WI38 (cell line): ENCODE results near the gene IGF1R.

Source experiments
- H3K4me3 ChIP-seq: 2 replicates; pipeline ENCODE4 v1.5.1; 2011; ENCODE audit warnings: low read depth, mild to moderate bottlenecking, control low read depth, low read length
- CTCF ChIP-seq: IDR thresholded peaks from 2 replicates; pipeline ENCODE4 v1.5.1; 2012; ENCODE audit warnings: low read depth, mild to moderate bottlenecking, control low read depth, low read length

Gene IGF1R

DNA sequence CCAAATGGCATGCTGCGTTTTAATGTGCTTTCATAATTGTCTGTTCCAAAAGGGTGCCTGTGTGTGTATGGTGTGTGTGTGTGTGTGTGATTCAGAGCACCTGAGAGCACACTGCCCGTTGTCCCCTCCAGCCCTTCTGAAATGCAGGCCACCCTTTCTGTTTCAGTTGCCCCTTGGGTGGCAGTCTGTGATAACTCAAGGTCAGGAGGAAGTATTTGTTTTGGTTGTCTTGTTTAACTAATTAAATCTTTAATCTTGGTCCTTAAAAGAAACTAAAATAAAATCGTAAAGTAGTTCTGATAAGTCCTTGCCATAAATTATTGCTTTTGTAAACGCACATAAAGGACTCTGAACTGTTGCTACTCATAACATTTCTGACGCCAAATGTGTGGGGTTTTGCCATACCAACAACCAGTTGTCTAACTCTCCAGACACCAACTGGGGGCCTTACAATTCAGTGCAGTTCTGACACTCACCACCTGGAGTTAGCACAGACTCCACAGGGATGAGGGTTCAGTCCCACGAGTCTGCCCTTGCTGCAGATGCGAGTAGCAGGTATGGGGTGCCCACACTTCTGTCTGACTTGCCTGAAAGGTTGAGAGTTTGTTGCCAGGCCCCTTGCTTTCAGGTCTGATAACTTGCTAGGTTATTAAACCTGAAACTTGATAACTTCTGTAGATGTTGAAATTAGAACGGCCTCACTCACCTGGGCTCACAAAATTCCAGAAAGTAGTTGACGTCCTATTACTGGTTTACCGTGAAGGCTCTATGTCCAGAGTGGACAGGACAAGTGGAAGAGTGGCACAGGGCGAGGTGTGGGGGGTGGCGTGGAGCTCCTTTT lies 157.3 kb downstream of the IGF1R start:
- H3K4me3 ChIP-seq = no peak overlapping the region
- TF ChIP-seq CTCF = no peak

DNA sequence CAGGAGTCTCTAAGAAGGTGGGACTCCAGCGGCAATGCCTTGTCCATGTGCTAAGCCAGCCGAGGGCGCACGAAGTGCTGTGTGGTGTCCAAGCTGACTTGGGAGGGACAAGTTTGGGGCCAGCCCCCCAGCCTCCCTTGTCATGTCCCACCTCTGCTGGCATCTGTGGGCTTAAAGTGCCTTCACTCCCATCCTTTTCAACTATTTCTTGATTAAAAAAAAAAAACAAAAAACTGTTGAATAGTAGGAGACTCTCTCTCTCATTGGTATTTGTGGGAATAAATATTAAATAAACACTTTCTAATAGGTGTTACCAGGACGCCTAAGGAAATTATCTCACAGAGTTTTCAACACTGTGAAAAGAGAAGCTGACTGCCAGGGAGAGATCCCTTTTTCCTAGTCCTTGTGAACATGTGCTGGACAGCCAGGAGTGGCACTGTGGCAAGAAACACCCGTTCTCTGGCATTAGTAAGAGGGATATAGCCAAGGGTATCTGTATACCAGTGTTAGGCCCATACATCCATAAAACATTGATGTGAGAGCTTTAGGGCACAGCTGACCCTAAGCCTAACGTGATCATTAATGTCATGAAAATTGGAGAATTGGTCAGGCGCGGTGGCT lies 158.0 kb downstream of the IGF1R start:
- no peak overlapping the region for H3K4me3 ChIP-seq
- no peak for TF ChIP-seq CTCF

DNA sequence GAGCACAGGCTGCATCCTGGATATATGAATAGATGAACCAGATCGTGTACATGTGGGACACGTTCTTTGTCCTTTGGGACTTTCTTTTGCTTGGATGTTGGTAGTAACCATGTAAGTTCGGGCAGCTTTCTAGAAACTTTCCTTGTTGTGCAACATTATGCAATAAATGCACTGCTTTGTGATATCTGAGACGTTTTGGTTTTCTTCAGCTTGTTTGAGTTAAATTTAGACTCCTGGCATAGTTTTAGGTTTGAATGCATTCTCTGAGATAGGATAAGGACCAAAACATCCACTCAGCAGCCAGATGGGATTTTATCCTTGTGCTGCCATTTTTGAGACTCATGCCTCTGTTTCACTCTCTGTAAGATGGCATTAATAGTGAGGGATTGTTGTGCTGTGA lies 158.9 kb downstream of the IGF1R start:
- H3K4me3 ChIP-seq = no peak overlapping the region

GRCh38 chr15:98809273-98809672 lies 160.9 kb downstream of the IGF1R start:
- no peak for TF ChIP-seq CTCF
- H3K4me3 ChIP-seq = no peak overlapping the region

More for the DNA sequence above, 158.9 kb downstream of the IGF1R start:
- no peak for TF ChIP-seq CTCF

- TF ChIP-seq CTCF = no peak
- H3K4me3 ChIP-seq = no peak overlapping the region
Observed at GRCh38 chr15:98812716-98813446, 164.5 kb downstream of the IGF1R start.

GRCh38 chr15:98813951-98814350 lies 165.6 kb downstream of the IGF1R start:
- no peak for TF ChIP-seq CTCF
- no peak overlapping the region for H3K4me3 ChIP-seq
